Glomerular endothelial cell (primary cell): ENCODE data around the gene RAB11FIP5. TPM values are rescaled to one million over a fixed set of nuclear protein-coding genes. Genes with fewer than 3 reads are reported as not detected.
"Not testable (repeated sequence)": the region's sequence is repeated elsewhere in the genome, so short reads cannot be mapped to it uniquely, and the experiment has no call there.

Experiments used
- DNase-seq: peaks from one replicate; pipeline ENCODE4 v3.0.0-alpha.2; 2011; ENCODE audit warnings: low read depth, low spot score; ENCODE audit errors: extremely low read depth
- total RNA-seq: library from RNA; depleted of rRNA; stranded (reverse); fragments of >200 nt; gene quantifications from 2 replicates; pipeline ENCODE4 v1.2.3, GENCODE V29; 2015

Gene RAB11FIP5
- total RNA-seq, 1 donor from 2014 or later, result 69.5 TPM

GRCh38 chr2:73110168-73111072, 2.3 kb downstream of the RAB11FIP5 start:
- no peak for DNase-seq

- no peak for DNase-seq
Measured at GRCh38 chr2:73109431-73110167, 3.1 kb downstream of the RAB11FIP5 start.

GRCh38 chr2:73107211-73107926, 5.4 kb downstream of the RAB11FIP5 start:
- DNase-seq, result no peak

GRCh38 chr2:73106791-73107190, 6.0 kb downstream of the RAB11FIP5 start:
- no peak for DNase-seq

- DNase-seq, result no peak
Measured at GRCh38 chr2:73105511-73105971, 7.2 kb downstream of the RAB11FIP5 start.

GRCh38 chr2:73104933-73105332, 7.8 kb downstream of the RAB11FIP5 start:
- no peak for DNase-seq

- no peak for DNase-seq
Measured at GRCh38 chr2:73103018-73103542, 9.7 kb downstream of the RAB11FIP5 start.

GRCh38 chr2:73101626-73102256, 11.0 kb downstream of the RAB11FIP5 start:
- no peak for DNase-seq

- no peak for DNase-seq
Measured at GRCh38 chr2:73100956-73101355, 11.8 kb downstream of the RAB11FIP5 start.

GRCh38 chr2:73099486-73099885, 13.3 kb downstream of the RAB11FIP5 start:
- DNase-seq, result no peak

- no peak for DNase-seq
Measured at GRCh38 chr2:73095910-73096309, 16.8 kb downstream of the RAB11FIP5 start.

- not testable (repeated sequence) for DNase-seq
Measured at GRCh38 chr2:73093601-73094218, 19.0 kb downstream of the RAB11FIP5 start.

GRCh38 chr2:73092146-73092783, 20.5 kb downstream of the RAB11FIP5 start:
- DNase-seq, result no peak

- DNase-seq, result no peak
Measured at GRCh38 chr2:73091696-73092095, 21.1 kb downstream of the RAB11FIP5 start.

- no peak for DNase-seq
Measured at GRCh38 chr2:73091164-73091563, 21.6 kb downstream of the RAB11FIP5 start.

GRCh38 chr2:73089270-73090030, 23.3 kb downstream of the RAB11FIP5 start:
- DNase-seq, result no peak

- no peak for DNase-seq
Measured at GRCh38 chr2:73088703-73089102, 24.0 kb downstream of the RAB11FIP5 start.

- no peak for DNase-seq
Measured at GRCh38 chr2:73088211-73088610, 24.5 kb downstream of the RAB11FIP5 start.

GRCh38 chr2:73087311-73087710, 25.4 kb downstream of the RAB11FIP5 start:
- no peak for DNase-seq
